Endothelial cell of umbilical vein (primary cell): ENCODE measurements around the gene HLA-DPB1. TPM values are rescaled to one million over a fixed set of nuclear protein-coding genes. Genes with fewer than 3 reads are reported as not detected.

Experiments
- BruUV-seq: library from RNA; stranded (reverse); fragments of 400-500 nt; replicated peaks from 2 replicates; lab custom pipeline; 2021; lab: Mats Ljungman, UMichigan
- CTCF ChIA-PET: fragments of 300-600, 350-600 bp; sonication (Branson Sonifier 250); formaldehyde crosslinking; loops from one replicate; lab custom pipeline; 2021; ENCODE audit warnings: antibody characterized with exemption, inconsistent platforms; lab: Charles Lee
- POLR2A ChIA-PET: fragments of 300-600, 350-600 bp; sonication (Branson Sonifier 250); formaldehyde crosslinking; loops from one replicate; lab custom pipeline; 2021; ENCODE audit warnings: antibody characterized with exemption, inconsistent platforms; lab: Charles Lee
- DNase-seq: peaks from one replicate; pipeline ENCODE4 v3.0.0-alpha.2; 2011; ENCODE audit warnings: low read depth, low spot score
- FAIRE-seq: peaks from 2 replicates; lab custom pipeline; 2011; peaks lifted over from hg19 to GRCh38; lab: Jason Lieb, UNC
- H2AFZ ChIP-seq: 2 replicates; pipeline ENCODE4 v1.6.0; 2012; ENCODE audit warnings: low read depth, low read length, control low read depth, inconsistent platforms
- H3K27ac ChIP-seq: 2 replicates; pipeline ENCODE4 v1.5.1; 2011; ENCODE audit warnings: low read depth, mild to moderate bottlenecking, control low read depth, low read length, moderate library complexity; ENCODE audit not compliant: insufficient read depth
- H3K27me3 ChIP-seq, 2 experiments: 2 replicates each; pipeline versions ENCODE4 v1.6.0 to v1.6.1; 2011; ENCODE audit warnings: low read length in 2 of 2, mixed read lengths in 1 of 2; ENCODE audit not compliant: control insufficient read depth in 2 of 2, insufficient read depth in 2 of 2
- H3K36me3 ChIP-seq, 2 experiments: 2 replicates in 1 of 2; 3 replicates in 1 of 2; pipeline ENCODE4 v1.5.1; 2011; ENCODE audit warnings: low read length in 2 of 2, mild to moderate bottlenecking in 1 of 2, moderate library complexity in 1 of 2; ENCODE audit not compliant: control insufficient read depth in 2 of 2, insufficient read depth in 2 of 2; ENCODE audit errors: extremely low read depth in 1 of 2
- H3K4me1 ChIP-seq: 3 replicates; pipeline ENCODE4 v1.5.1; 2011; ENCODE audit warnings: mild to moderate bottlenecking, low read length; ENCODE audit not compliant: control insufficient read depth, insufficient read depth; ENCODE audit errors: extremely low read depth
- H3K4me2 ChIP-seq: 2 replicates; pipeline ENCODE4 v1.6.1; 2011; ENCODE audit warnings: low read length, control low read depth, mixed read lengths; ENCODE audit not compliant: insufficient read depth
- H3K4me3 ChIP-seq, 3 experiments: fragments of 200-600 bp in 1 of 3; sonication (generic), shearing (Covaris generic) in 1 of 3; replicated peaks in 1 of 3; 2 replicates each; pipeline ENCODE4 v1.5.1; 2011 to 2016; ENCODE audit warnings: control low read depth in 3 of 3, low read length in 3 of 3, mild to moderate bottlenecking in 2 of 3, inconsistent platforms in 1 of 3, low read depth in 1 of 3, moderate library complexity in 1 of 3; ENCODE audit not compliant: insufficient read depth in 1 of 3
- H3K79me2 ChIP-seq: 2 replicates; pipeline ENCODE4 v1.6.0; 2012; ENCODE audit warnings: low read length, inconsistent platforms; ENCODE audit not compliant: control insufficient read depth, insufficient read depth
- H3K9ac ChIP-seq: replicated peaks from 2 replicates; pipeline ENCODE3; 2011; ENCODE audit warnings: low read length, control low read depth; ENCODE audit not compliant: insufficient read depth; ENCODE audit errors: extremely low read depth
- H3K9me1 ChIP-seq: replicated peaks from 3 replicates; pipeline ENCODE4 v1.6.0; 2011; ENCODE audit warnings: mild to moderate bottlenecking, low read length; ENCODE audit not compliant: control insufficient read depth, insufficient read depth; ENCODE audit errors: extremely low read depth
- H3K9me3 ChIP-seq: replicated peaks from 2 replicates; pipeline ENCODE4 v1.5.1; 2012; ENCODE audit warnings: low read length, inconsistent platforms; ENCODE audit not compliant: control insufficient read depth, insufficient read depth
- H4K20me1 ChIP-seq: replicated peaks from 2 replicates; pipeline ENCODE3; 2011; ENCODE audit warnings: mild to moderate bottlenecking, low read length; ENCODE audit not compliant: control insufficient read depth, insufficient read depth; ENCODE audit errors: extremely low read depth
- EZH2 ChIP-seq: IDR thresholded peaks from 2 replicates; pipeline ENCODE4 v1.6.1; 2012; ENCODE audit warnings: borderline replicate concordance, low read depth, mild to moderate bottlenecking, moderate library complexity, low read length, inconsistent platforms; ENCODE audit not compliant: severe bottlenecking
- FOS ChIP-seq: IDR thresholded peaks from 2 replicates; pipeline ENCODE4 v1.6.1; 2011; ENCODE audit warnings: mild to moderate bottlenecking, low read length, moderate library complexity, borderline replicate concordance; ENCODE audit not compliant: insufficient read depth
- GATA2 ChIP-seq: IDR thresholded peaks from 2 replicates; pipeline ENCODE4 v1.7.0; 2011; ENCODE audit warnings: low read depth, mild to moderate bottlenecking, moderate library complexity, mixed read lengths, low read length; ENCODE audit not compliant: insufficient read length, insufficient read depth
- JUN ChIP-seq: IDR thresholded peaks from 2 replicates; pipeline ENCODE4 v1.6.1; 2011; ENCODE audit warnings: borderline replicate concordance, low read depth; ENCODE audit not compliant: insufficient read length, insufficient read depth
- MYC ChIP-seq: IDR thresholded peaks from one replicate; pipeline ENCODE4 v1.6.1; 2011; ENCODE audit warnings: mild to moderate bottlenecking, low read depth, low read length
- POLR2A ChIP-seq: IDR thresholded peaks from 2 replicates; pipeline ENCODE4 v1.6.1; 2012; ENCODE audit warnings: low read depth, mild to moderate bottlenecking, control low read depth, low read length
- POLR2AphosphoS5 ChIP-seq: IDR thresholded peaks from 2 replicates; pipeline ENCODE4 v1.6.1; 2012; ENCODE audit warnings: low read depth, mild to moderate bottlenecking, control low read depth, low read length, moderate library complexity; ENCODE audit not compliant: insufficient read depth
- dilution Hi-C: fragments of 300-500 bp; cut with MboI; formaldehyde crosslinking; loops from one replicate; pipeline ENCODE4 v1.15.0; 2019; ENCODE audit warnings: low sequenced_read_pairs; ENCODE audit not compliant: extremely low pct_ligation_motif_present
- intact Hi-C: fragments of 100-400 bp; cut with micrococcal nuclease; formaldehyde crosslinking; loops from one replicate; pipeline ENCODE4 v1.10.0; 2022
- polyA plus RNA-seq, 4 experiments: library from polyadenylated mRNA; depleted of rRNA in 3 of 4; stranded (reverse) in 3 of 4; unstranded in 1 of 4; fragments of >200 nt; gene quantifications; 2 replicates each; pipeline versions ENCODE4 v1.2.1 to v1.2.3, GENCODE V29; 2011 to 2012; ENCODE audit warnings: missing spikeins in 1 of 4
- total RNA-seq: library from RNA; stranded (reverse); gene quantifications from 2 replicates; pipeline ENCODE4 v1.2.3, GENCODE V29; 2021
- TF ChIP-seq, protein P1 (sequence below): IDR thresholded peaks from 2 replicates; pipeline ENCODE4 v1.6.1; 2011; ENCODE audit not compliant: insufficient read depth, insufficient read length
- TF ChIP-seq, protein P2 (sequence below), 2 donors: IDR thresholded peaks; 1 replicate in 1 of 2; 2 replicates in 1 of 2; pipeline ENCODE4 v1.5.1; 2011; ENCODE audit warnings: low read length in 2 of 2, mild to moderate bottlenecking in 2 of 2, moderate library complexity in 2 of 2, control low read depth in 1 of 2, inconsistent platforms in 1 of 2, low read depth in 1 of 2; ENCODE audit not compliant: insufficient read depth in 1 of 2; ENCODE audit errors: extremely low read depth in 1 of 2

Gene HLA-DPB1
- total and polyA plus RNA-seq, 2 donors (not counting 3 experiments of a cell fraction or from before 2014, with no cell fraction given) = 2.3 to 38.0 TPM

DNA sequence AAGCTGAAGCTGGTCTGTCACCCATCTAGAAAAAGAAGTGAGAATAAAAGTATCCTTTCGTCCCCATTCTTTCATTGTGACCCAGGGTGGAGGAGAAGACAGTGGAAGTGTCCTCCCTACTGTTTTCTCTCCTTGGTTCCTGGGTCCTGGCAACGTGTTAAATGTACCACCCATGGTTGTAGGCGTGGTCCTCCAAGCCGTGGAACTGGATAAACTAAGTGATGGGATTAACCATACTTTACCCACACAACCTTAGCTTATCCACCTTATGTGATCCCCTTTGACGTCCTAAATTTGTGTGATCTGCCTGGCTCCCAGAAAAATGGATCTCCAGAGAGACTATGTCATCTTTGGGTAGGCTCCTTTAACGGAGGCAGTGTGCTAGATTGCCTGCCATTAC, 47.4 kb downstream of the HLA-DPB1 start:
- FAIRE-seq (no peak), DNase-seq (no peak)
- BruUV-seq = no TSS peak
- H3K4me1 ChIP-seq = no peaks in the 10 kb centered on the region
- no peak overlapping the region for H3K4me2 ChIP-seq
- dilution Hi-C loops = no loop called here
- no peaks in the 10 kb centered on the region for H3K9me3 ChIP-seq
- no peaks in the 10 kb centered on the region for H4K20me1 ChIP-seq
- H3K79me2 ChIP-seq = no peaks in the 10 kb centered on the region
- ChIA-PET POLR2A (no interaction called here), CTCF (no interaction called here)
- H3K9me1 ChIP-seq = no peaks in the 10 kb centered on the region
- intact Hi-C loops = loop anchor here (1.0 kb wide), 1 partner anchor 126 kb away; no protein-coding TSS in a partner anchor
- H3K36me3 ChIP-seq = no peaks in the 10 kb centered on the region
- H3K27ac ChIP-seq = no peak overlapping the region
- H3K27me3 ChIP-seq = peaks cover 10 to 20% of the 10 kb centered on the region in 2 experiments
- no peak overlapping the region for H3K9ac ChIP-seq
- H3K4me3 ChIP-seq = no peak overlapping the region
- TF ChIP-seq, protein P1, sequence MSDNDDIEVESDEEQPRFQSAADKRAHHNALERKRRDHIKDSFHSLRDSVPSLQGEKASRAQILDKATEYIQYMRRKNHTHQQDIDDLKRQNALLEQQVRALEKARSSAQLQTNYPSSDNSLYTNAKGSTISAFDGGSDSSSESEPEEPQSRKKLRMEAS = no peak
- no peak for TF ChIP-seq GATA2
- TF ChIP-seq POLR2A = no peak
- TF ChIP-seq MYC = no peak
- no peak for TF ChIP-seq EZH2
- TF ChIP-seq JUN = no peak
- no peak for TF ChIP-seq POLR2AphosphoS5
- no peak for TF ChIP-seq FOS
- TF ChIP-seq, protein P2, sequence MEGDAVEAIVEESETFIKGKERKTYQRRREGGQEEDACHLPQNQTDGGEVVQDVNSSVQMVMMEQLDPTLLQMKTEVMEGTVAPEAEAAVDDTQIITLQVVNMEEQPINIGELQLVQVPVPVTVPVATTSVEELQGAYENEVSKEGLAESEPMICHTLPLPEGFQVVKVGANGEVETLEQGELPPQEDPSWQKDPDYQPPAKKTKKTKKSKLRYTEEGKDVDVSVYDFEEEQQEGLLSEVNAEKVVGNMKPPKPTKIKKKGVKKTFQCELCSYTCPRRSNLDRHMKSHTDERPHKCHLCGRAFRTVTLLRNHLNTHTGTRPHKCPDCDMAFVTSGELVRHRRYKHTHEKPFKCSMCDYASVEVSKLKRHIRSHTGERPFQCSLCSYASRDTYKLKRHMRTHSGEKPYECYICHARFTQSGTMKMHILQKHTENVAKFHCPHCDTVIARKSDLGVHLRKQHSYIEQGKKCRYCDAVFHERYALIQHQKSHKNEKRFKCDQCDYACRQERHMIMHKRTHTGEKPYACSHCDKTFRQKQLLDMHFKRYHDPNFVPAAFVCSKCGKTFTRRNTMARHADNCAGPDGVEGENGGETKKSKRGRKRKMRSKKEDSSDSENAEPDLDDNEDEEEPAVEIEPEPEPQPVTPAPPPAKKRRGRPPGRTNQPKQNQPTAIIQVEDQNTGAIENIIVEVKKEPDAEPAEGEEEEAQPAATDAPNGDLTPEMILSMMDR (IDR thresholded peaks at IDR 0.05; ENCODE audit: extremely low read depth in 1 of 2, insufficient read depth in 1 of 2, low read depth in 1 of 2, low read length in 2 of 2) = no peak
- no peak overlapping the region for H2AFZ ChIP-seq
